Peyer's patch (tissue), 4 donors: Measurements from ENCODE around the gene KRTAP5-4.

ENCODE experiments used
- CTCF ChIP-seq, 6 experiments: fragments of 450-650 bp in 4 of 6; fragments of 200-600 bp in 2 of 6; sonication (generic) in 1 of 6; IDR thresholded peaks; one replicate each; pipeline ENCODE4 v1.5.1; 2017 to 2019; ENCODE audit warnings: antibody characterized with exemption in 6 of 6, mild to moderate bottlenecking in 3 of 6, moderate library complexity in 1 of 6
- POLR2A ChIP-seq, 2 donors: fragments of 450-650 bp; IDR thresholded peaks; one replicate each; pipeline ENCODE4 v1.5.1; 2017; ENCODE audit warnings: antibody characterized with exemption in 2 of 2, mild to moderate bottlenecking in 2 of 2, moderate library complexity in 2 of 2

- TF ChIP-seq CTCF (IDR thresholded peaks at IDR 0.05) (no peak), POLR2A (IDR thresholded peaks at IDR 0.05) (no peak)
Observed at GRCh38 chr11:1668911-1669473, 47.1 kb upstream of the KRTAP5-4 start.
